Right lobe of liver (tissue), 6 donors: ENCODE results near the gene CYS1. TPM values are rescaled to one million over a fixed set of nuclear protein-coding genes. Genes with fewer than 3 reads are reported as not detected.

Experiments
- ATAC-seq, 4 donors: fragments of 200-7000 bp; cut with Tn5 transposase; one replicate each; pipeline ENCODE4 v1.9.1; 2020; ENCODE audit warnings: mild to moderate bottlenecking in 4 of 4, moderate library complexity in 4 of 4
- DNase-seq, 3 donors: peaks; one replicate each; pipeline ENCODE4 v3.0.0-alpha.2; 2020
- H3K27ac ChIP-seq, 3 donors: fragments of 200-600 bp; one replicate each; pipeline ENCODE4 v1.8.0; 2022
- H3K27me3 ChIP-seq, 2 donors: fragments of 200-600 bp; one replicate each; pipeline ENCODE4 v1.8.0; 2022
- H3K36me3 ChIP-seq, 4 donors: fragments of 200-600 bp; sonication (generic) in 1 of 4; one replicate each; pipeline versions ENCODE4 v1.5.1 to v1.8.0; 2017 to 2022; ENCODE audit warnings: control low read depth in 1 of 4
- H3K4me1 ChIP-seq, 4 donors: fragments of 200-600 bp; sonication (generic) in 1 of 4; one replicate each; pipeline versions ENCODE4 v1.5.1 to v1.8.0; 2017 to 2022; ENCODE audit warnings: control low read depth in 1 of 4
- H3K4me3 ChIP-seq, 3 donors: fragments of 200-600 bp; one replicate each; pipeline ENCODE4 v1.8.0; 2022
- H3K9me3 ChIP-seq, 4 donors: fragments of 200-600 bp; sonication (generic) in 1 of 4; one replicate each; pipeline versions ENCODE4 v1.5.1 to v1.8.0; 2017 to 2022; ENCODE audit warnings: control low read depth in 1 of 4
- CTCF ChIP-seq, 4 donors: fragments of 200-600 bp in 3 of 4; fragments of 450-650 bp in 1 of 4; IDR thresholded peaks; one replicate each; pipeline versions ENCODE4 v1.5.1 to v1.8.0; 2016 to 2022; ENCODE audit warnings: antibody characterized with exemption in 4 of 4, mild to moderate bottlenecking in 2 of 4
- POLR2A ChIP-seq: fragments of 450-650 bp; IDR thresholded peaks from one replicate; pipeline ENCODE4 v1.6.1; 2017; ENCODE audit warnings: antibody characterized with exemption, mild to moderate bottlenecking
- WGBS: methylation state at CpG from one replicate; pipeline ENCODE4 v1.1.6; 2018; ENCODE audit warnings: low coverage, low lambda C conversion rate; ENCODE audit not compliant: insufficient coverage; ENCODE audit errors: missing lambda C conversion rate; 5-methylcytosine and 5-hydroxymethylcytosine counted together
- intact Hi-C, 2 donors: fragments of 100-400 bp; cut with DNase I; formaldehyde crosslinking; loops; one replicate each; pipeline versions ENCODE4 v1.11.2 to v1.14.1; 2022
- total RNA-seq, 6 experiments: library from RNA; depleted of rRNA in 2 of 6; stranded (reverse); fragments of >200 nt in 2 of 6; fragmentation: NEBNext Ultra II Directional in 3 of 6; extraction: Animal tissue kit (Norgen Biotek cat#: 25700) in 3 of 6; gene quantifications; one replicate each; pipeline versions ENCODE4 v1.1.0 to v1.2.4, GENCODE V29; 2016 to 2023
- donor health status: DM: no; HTN: yes; CAD: no.
- donor health status: DM: no; HTN: no; CAD: no.
- donor health status: DM: no; HTN: no; CAD: no.
- donor health status: DM: no; HTN: yes; CAD: no.
- donor health status: DM: no; HTN: yes; CAD: no.

CYS1 gene
- total RNA-seq, 6 experiments from 2014 or later: 0.26 to 0.99 (median 0.55) TPM

- Histone ChIP-seq H3K4me1 (no peaks in the 10 kb centered on the region), H3K9me3 (no peaks in the 10 kb centered on the region), H3K27ac (no peak overlapping the region), H3K36me3 (no peaks in the 10 kb centered on the region), H3K27me3 (no peaks in the 10 kb centered on the region), H3K4me3 (no peak overlapping the region)
- ATAC-seq: no peak
- intact Hi-C loops: no loop called here
- no peak for DNase-seq
- WGBS: 35% methylated on average over 5 of the region's 5 CpGs
- TF ChIP-seq CTCF (IDR thresholded peaks at IDR 0.05) (no peak), POLR2A (no peak)
Observed at GRCh38 chr2:10089565-10090190, 9.5 kb upstream of the CYS1 start.

- TF ChIP-seq CTCF (IDR thresholded peaks at IDR 0.05): no peak
- TF ChIP-seq POLR2A: no peak
- Histone ChIP-seq H3K27ac (no peak overlapping the region), H3K4me3 (no peak overlapping the region), H3K27me3 (no peaks in the 10 kb centered on the region), H3K9me3 (no peaks in the 10 kb centered on the region), H3K36me3 (no peaks in the 10 kb centered on the region), H3K4me1 (no peaks in the 10 kb centered on the region)
- DNase-seq: no peak
- 63% methylated on average over 5 of the region's 8 CpGs for WGBS
- intact Hi-C loops: no loop called here
- no peak for ATAC-seq
Observed at GRCh38 chr2:10087360-10087759, 7.1 kb upstream of the CYS1 start.

- intact Hi-C loops: no loop called here
- ATAC-seq: peak in 2 of 4 donors; percentile 19 to 41
- no peaks in the 10 kb centered on the region for H3K9me3 ChIP-seq
- no peaks in the 10 kb centered on the region for H3K36me3 ChIP-seq
- 38% methylated on average over 3 of the region's 4 CpGs for WGBS
- no peak overlapping the region for H3K4me3 ChIP-seq
- DNase-seq: no peak
- H3K4me1 ChIP-seq: no peaks in the 10 kb centered on the region
- TF ChIP-seq POLR2A (no peak), CTCF (IDR thresholded peaks at IDR 0.05) (no peak)
- H3K27me3 ChIP-seq: no peaks in the 10 kb centered on the region
- H3K27ac ChIP-seq: no peak overlapping the region
Observed at GRCh38 chr2:10086950-10087349, 6.7 kb upstream of the CYS1 start.

- 55% methylated on average over 8 of the region's 11 CpGs for WGBS
- Histone ChIP-seq H3K36me3 (no peaks in the 10 kb centered on the region), H3K4me1 (peaks cover 0 to 1% (median 0%) of the 10 kb centered on the region in 4 donors), H3K9me3 (no peaks in the 10 kb centered on the region), H3K27me3 (peaks cover 0 to 2% of the 10 kb centered on the region in 2 donors), H3K4me3 (no peak overlapping the region), H3K27ac (no peak overlapping the region)
- intact Hi-C loops: no loop called here
- DNase-seq (no peak), ATAC-seq (peak in 1 of 4 donors; percentile 35)
- TF ChIP-seq POLR2A (no peak), CTCF (IDR thresholded peaks at IDR 0.05) (no peak)
Observed at GRCh38 chr2:10085668-10086059, 5.5 kb upstream of the CYS1 start.
